Brain microvascular endothelial cell (primary cell): ENCODE data around the gene A3GALT2.

Source experiments
- DNase-seq: peaks from one replicate; pipeline ENCODE4 v3.0.0-alpha.2; 2020
- H3K27ac ChIP-seq: fragments of 250-450 bp; sonication (Bioruptor Pico); 2 replicates; pipeline ENCODE4 v1.5.1; 2020; ENCODE audit warnings: mild to moderate bottlenecking, moderate library complexity
- H3K27me3 ChIP-seq: fragments of 250-450 bp; sonication (Bioruptor Pico); replicated peaks from 2 replicates; pipeline ENCODE4 v1.5.1; 2020; ENCODE audit warnings: mild to moderate bottlenecking
- H3K36me3 ChIP-seq: fragments of 250-450 bp; sonication (Bioruptor Pico); replicated peaks from 2 replicates; pipeline ENCODE4 v1.5.1; 2020; ENCODE audit warnings: mild to moderate bottlenecking
- H3K4me3 ChIP-seq: 2 replicates; pipeline ENCODE4 v1.5.1; 2011; ENCODE audit warnings: low read depth, mild to moderate bottlenecking, control low read depth, low read length, moderate library complexity
- in situ Hi-C: cut with HindIII; loops from 2 replicates; pipeline ENCODE4 v1.10.0; 2017; ENCODE audit warnings: low sequenced_read_pairs, low pct_ligation_motif_present
- TF ChIP-seq, protein P1 (sequence below): IDR thresholded peaks from 2 replicates; pipeline ENCODE4 v1.5.1; 2011; ENCODE audit warnings: low read depth, mild to moderate bottlenecking, moderate library complexity, low read length, control low read depth, inconsistent platforms; ENCODE audit errors: missing control alignments

A3GALT2 gene

DNA sequence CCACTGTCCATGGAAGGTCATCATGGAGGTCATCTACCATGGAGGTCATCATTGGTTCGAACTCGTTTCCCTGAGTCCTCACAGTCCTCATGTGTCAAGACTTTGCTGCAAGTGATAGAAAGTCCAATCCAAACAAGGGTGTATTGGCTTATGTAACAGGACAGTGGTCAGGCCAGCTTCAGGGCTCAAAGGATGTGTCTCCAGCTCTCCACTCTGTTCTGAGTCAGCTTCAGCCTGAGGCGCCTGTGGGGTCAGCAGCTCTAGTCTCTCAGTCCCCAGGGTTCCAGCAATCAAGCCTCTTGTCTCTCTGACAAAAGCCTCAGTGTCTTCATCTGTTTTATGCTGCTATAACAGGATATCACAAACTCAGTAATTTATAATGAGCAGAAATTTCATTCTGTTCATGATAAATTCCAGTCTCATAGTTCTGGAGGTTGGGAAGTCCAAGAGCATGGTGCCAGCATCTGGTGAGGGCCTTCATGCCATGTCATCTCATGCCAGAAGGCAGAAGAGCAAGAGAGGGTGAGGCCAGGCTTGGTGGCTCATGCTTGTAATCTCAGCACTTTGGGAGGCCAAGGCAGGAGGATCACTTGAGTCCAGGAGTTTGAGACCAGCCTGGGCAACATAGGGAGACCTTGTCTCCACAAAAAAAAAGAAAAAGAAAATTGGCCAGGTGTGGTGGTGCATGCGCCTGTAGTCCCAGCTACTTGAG is 19.5 kb downstream of the A3GALT2 start:
- Histone ChIP-seq H3K36me3 (peaks cover 6% of the 10 kb centered on the region), H3K27ac (no peak overlapping the region), H3K4me3 (no peak overlapping the region), H3K27me3 (no peaks in the 10 kb centered on the region)
- DNase-seq, result no peak
- TF ChIP-seq, protein P1, sequence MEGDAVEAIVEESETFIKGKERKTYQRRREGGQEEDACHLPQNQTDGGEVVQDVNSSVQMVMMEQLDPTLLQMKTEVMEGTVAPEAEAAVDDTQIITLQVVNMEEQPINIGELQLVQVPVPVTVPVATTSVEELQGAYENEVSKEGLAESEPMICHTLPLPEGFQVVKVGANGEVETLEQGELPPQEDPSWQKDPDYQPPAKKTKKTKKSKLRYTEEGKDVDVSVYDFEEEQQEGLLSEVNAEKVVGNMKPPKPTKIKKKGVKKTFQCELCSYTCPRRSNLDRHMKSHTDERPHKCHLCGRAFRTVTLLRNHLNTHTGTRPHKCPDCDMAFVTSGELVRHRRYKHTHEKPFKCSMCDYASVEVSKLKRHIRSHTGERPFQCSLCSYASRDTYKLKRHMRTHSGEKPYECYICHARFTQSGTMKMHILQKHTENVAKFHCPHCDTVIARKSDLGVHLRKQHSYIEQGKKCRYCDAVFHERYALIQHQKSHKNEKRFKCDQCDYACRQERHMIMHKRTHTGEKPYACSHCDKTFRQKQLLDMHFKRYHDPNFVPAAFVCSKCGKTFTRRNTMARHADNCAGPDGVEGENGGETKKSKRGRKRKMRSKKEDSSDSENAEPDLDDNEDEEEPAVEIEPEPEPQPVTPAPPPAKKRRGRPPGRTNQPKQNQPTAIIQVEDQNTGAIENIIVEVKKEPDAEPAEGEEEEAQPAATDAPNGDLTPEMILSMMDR, result no peak
- in situ Hi-C loops, result no loop called here

DNA sequence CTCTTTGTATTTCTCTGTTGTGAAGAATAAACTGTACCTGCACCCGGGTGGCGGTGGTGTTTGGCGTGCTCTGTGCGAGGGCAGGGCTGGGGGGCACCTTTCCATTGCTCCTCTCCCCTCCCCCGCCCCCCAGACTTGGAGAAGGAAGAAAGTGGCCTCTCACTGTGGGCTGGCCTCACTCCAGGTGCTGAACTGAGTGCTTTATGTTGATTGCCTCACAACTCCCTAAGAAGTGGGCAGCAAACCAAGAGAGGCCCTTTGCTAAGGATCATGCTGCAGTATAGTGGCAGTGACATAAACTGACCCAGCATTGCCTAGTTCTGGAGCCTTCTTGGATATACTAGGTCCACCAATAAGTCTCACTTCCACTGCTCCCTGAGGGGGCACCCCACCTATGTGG is 20.2 kb downstream of the A3GALT2 start:
- H3K27me3 ChIP-seq, result no peaks in the 10 kb centered on the region
- TF ChIP-seq, protein P1, result no peak
- no peak for DNase-seq
- H3K36me3 ChIP-seq, result peaks cover 14% of the 10 kb centered on the region
- H3K4me3 ChIP-seq, result no peak overlapping the region
- H3K27ac ChIP-seq, result no peak overlapping the region
- in situ Hi-C loops, result no loop called here

DNA sequence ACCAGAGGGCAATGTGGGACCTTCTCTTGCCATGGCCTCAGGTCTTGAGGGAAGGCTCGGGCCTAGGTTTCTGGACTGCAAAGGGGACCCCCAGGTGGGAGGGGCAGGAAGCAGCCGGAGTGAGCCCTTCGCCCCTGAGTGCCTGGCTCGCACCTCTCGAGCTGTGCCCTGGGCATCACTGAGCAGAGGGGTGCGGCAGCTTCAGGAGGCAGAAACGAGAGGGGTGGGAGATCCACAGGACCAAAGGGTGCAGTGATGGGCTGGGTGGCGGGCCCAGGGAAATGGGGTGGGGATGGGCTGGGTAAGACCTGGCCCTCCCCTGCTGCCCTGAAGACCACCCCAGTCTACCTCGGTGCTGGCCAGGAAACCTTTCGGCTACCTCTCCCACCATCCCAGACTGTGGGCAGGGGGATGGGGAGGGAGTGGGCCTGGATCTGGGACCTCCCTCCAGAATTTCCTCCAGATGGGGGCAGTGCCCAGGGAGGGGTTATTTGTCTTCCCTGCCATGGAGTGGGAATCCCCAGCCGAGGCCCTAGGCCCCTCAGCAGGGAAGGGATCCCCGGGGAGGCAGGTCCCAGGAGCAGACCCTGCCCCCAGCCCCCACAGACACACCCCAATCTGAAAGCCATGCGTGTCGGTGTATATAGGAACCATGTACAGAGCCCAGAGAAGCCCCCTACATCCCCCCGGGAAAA is 21.3 kb downstream of the A3GALT2 start:
- in situ Hi-C loops, result no loop called here
- Histone ChIP-seq H3K4me3 (no peak overlapping the region), H3K36me3 (peaks cover 18% of the 10 kb centered on the region), H3K27ac (no peak overlapping the region), H3K27me3 (no peaks in the 10 kb centered on the region)
- TF ChIP-seq, protein P1, result no peak
- no peak for DNase-seq

DNA sequence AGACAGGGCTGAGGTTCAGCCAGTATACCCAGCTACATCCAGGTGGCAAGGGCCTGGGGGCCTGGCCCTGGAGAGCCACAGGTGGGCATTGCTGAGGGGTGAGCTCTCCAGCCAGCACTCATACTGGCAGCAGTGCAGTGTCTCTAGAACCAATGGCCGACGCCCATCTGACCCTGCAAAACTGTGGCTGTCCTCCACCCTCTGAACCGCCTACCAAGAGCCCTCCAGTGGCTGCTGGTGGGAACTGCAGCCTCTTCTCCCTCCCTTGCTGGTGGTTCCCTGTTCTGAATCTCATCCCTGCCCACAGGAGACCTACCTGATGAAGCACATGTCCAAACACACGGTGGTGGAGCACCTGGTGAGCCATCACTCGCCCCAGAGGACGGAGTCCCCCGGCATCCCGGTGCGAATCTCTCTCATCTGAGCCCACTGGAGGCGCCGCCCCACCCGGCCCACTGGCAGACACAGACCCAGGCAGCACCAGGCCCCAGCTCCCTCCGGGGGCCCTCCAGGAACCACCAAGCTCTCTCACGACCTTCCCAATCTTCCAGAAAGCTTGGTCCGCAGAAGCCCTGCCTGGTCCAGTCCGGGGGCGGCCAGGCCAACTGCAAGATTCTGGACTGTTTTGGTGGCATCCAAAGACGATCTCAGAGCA is 22.1 kb downstream of the A3GALT2 start:
- H3K4me3 ChIP-seq, result no peak overlapping the region
- DNase-seq, result peak; percentile 51
- TF ChIP-seq, protein P1, result peak; percentile 98
- H3K27ac ChIP-seq, result no peak overlapping the region
- in situ Hi-C loops, result no loop called here
- no peaks in the 10 kb centered on the region for H3K27me3 ChIP-seq
- H3K36me3 ChIP-seq, result peaks cover 18% of the 10 kb centered on the region

DNA sequence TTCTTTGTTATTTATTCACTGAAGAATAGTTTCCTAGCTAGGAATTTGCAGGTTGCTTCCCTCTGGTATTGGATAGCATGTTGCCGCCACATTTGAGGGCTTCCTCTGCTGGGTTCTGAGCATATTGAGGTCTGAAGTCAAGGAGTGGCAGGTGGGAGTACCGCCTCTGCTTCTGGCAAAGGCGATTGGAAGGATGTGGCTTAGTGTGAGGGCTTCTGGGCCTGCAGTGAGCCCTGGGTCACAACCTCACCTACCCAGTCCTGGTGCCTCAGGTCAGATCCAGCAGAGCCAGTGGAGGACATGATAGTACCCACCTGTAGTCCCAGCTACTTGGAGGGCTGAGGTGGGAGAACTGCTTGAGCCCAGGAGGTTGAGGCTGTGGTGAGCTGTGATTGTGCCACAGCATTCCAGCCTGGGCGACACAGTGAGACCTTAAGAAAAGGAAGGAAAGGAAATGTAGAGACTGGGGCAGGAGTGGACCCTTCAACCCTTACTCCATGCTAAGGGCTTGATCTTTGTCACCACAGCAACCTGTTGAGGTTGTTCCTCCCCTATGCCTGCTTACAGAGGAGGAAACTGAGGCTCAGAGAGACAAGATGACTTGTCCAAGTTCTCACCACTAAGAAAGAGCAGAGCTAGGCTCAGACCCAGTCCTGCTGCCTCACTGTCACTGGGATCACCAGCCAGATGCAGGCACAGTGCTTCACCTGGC is 22.8 kb downstream of the A3GALT2 start:
- Histone ChIP-seq H3K4me3 (no peak overlapping the region), H3K27me3 (no peaks in the 10 kb centered on the region), H3K36me3 (peaks cover 18% of the 10 kb centered on the region), H3K27ac (no peak overlapping the region)
- no peak for DNase-seq
- TF ChIP-seq, protein P1, result no peak
- in situ Hi-C loops, result no loop called here
